ENCODE measurements around the gene LILRA1.

DNA sequence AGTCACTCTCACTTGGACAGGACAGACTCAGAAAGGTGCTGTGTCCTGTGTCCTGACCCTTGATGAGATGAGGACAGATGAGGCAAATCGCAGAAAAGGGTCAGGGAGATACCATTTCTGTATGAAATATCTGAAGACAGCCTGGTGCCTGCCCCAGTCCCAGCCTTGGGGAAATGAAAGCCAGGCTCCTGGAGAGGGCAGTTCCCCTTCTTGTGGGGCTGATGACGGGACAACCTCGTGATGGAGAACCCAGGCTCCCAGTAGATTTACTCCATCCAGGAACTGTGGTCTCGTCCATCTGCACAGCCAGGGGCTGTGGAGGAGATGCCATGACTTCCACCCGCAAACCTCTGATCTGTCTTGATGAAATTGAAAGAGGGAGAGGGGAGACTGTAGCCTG lies 50.6 kb downstream of the LILRA1 start:
- TF ChIP-seq CTCF (IDR thresholded peaks at IDR 0.05): no peak
- no peak for TF ChIP-seq POLR2A (IDR thresholded peaks at IDR 0.05)
- TF ChIP-seq POLR2AphosphoS5 (IDR thresholded peaks at IDR 0.05): no peak
